Esophagus muscularis mucosa (tissue), 4 donors: ENCODE results near the gene EMX2. TPM values are rescaled to one million over a fixed set of nuclear protein-coding genes. Genes with fewer than 3 reads are reported as not detected.

Experiments
- DNase-seq: peaks from one replicate; pipeline ENCODE4 v3.0.0-alpha.2; 2017; ENCODE audit errors: extremely low spot score
- H3K27ac ChIP-seq, 4 donors: fragments of 200-600 bp; sonication (generic); replicated peaks in 1 of 4; 1 replicate in 3 of 4; 2 replicates in 1 of 4; pipeline ENCODE4 v1.5.1; 2016 to 2019; ENCODE audit warnings: mild to moderate bottlenecking in 1 of 4
- H3K27me3 ChIP-seq, 4 donors: fragments of 200-600 bp; sonication (generic); one replicate each; pipeline versions ENCODE4 v1.5.1 to v1.6.0; 2016 to 2019
- H3K36me3 ChIP-seq, 4 donors: fragments of 200-600 bp; sonication (generic); one replicate each; pipeline ENCODE4 v1.5.1; 2016 to 2019
- H3K4me1 ChIP-seq, 4 donors: fragments of 200-600 bp; sonication (generic); one replicate each; pipeline ENCODE4 v1.5.1; 2016 to 2019
- H3K4me3 ChIP-seq, 4 donors: fragments of 200-600 bp; sonication (generic); 1 replicate in 2 of 4; 2 replicates in 2 of 4; pipeline ENCODE4 v1.5.1; 2016 to 2019; ENCODE audit warnings: mild to moderate bottlenecking in 4 of 4, moderate library complexity in 1 of 4
- H3K9me3 ChIP-seq, 4 donors: fragments of 200-600 bp; sonication (generic); 1 replicate in 3 of 4; 2 replicates in 1 of 4; pipeline ENCODE4 v1.5.1; 2016 to 2019
- EP300 ChIP-seq: sonication (generic); formaldehyde crosslinking; IDR thresholded peaks from one replicate; pipeline ENCODE4 v1.6.1; 2017; ENCODE audit warnings: antibody characterized with exemption
- POLR2A ChIP-seq: fragments of 450-650 bp; IDR thresholded peaks from one replicate; pipeline ENCODE4 v1.6.1; 2017; ENCODE audit warnings: antibody characterized with exemption, moderate library complexity, mild to moderate bottlenecking, low read depth
- POLR2AphosphoS5 ChIP-seq, 2 donors: sonication (generic); formaldehyde crosslinking; IDR thresholded peaks; one replicate each; pipeline ENCODE4 v1.6.1; 2017; ENCODE audit warnings: antibody characterized with exemption in 2 of 2
- WGBS: methylation state at CpG from one replicate; pipeline ENCODE4 v1.1.5; 2018; 5-methylcytosine and 5-hydroxymethylcytosine counted together
- intact Hi-C: fragments of 100-400 bp; cut with DNase I; formaldehyde crosslinking; loops from one replicate; pipeline ENCODE4 v1.15.1; 2023
- total RNA-seq, 4 donors: library from RNA; depleted of rRNA; stranded (reverse); fragments of >200 nt; gene quantifications; one replicate each; pipeline versions ENCODE4 v1.1.0 to v1.2.1, GENCODE V29; 2016
- TF ChIP-seq, protein P1 (sequence below), 3 experiments: fragments of 200-600 bp in 2 of 3; fragments of 450-650 bp in 1 of 3; sonication (generic) in 2 of 3; IDR thresholded peaks; one replicate each; pipeline ENCODE4 v1.5.1; 2017 to 2019; ENCODE audit warnings: antibody characterized with exemption in 3 of 3, mild to moderate bottlenecking in 2 of 3, moderate library complexity in 1 of 3

Gene EMX2
- total RNA-seq, 4 donors from 2014 or later: 0.52 to 0.71 TPM; not detected in 2

DNA sequence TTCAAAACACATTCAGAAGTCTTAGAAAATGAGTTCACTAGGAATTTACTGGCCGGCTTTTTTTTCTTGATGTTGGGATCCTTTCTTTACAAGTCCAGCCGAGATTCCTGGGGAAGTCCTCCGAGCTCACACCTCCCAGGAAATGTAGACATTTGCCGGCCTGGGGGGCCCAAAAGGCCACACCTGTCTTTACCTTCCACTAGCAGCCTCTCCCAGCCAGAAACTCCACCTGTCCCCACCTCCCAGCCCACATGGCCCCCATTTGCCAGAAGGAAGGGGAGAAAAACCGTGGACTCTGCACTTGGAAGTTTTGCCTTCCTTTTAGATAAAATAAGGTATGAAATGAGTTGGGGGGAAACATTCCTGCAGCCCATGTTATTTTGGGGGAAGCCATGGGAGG, 27.6 kb upstream of the EMX2 start:
- DNase-seq: no peak
- intact Hi-C loops: no loop called here
- no peaks in the 10 kb centered on the region for H3K4me1 ChIP-seq
- H3K27me3 ChIP-seq: peaks cover 0 to 60% (median 0%) of the 10 kb centered on the region in 4 donors
- no peaks in the 10 kb centered on the region for H3K36me3 ChIP-seq
- H3K4me3 ChIP-seq: no peak overlapping the region
- no peaks in the 10 kb centered on the region for H3K9me3 ChIP-seq
- no peak for TF ChIP-seq EP300
- TF ChIP-seq, protein P1, sequence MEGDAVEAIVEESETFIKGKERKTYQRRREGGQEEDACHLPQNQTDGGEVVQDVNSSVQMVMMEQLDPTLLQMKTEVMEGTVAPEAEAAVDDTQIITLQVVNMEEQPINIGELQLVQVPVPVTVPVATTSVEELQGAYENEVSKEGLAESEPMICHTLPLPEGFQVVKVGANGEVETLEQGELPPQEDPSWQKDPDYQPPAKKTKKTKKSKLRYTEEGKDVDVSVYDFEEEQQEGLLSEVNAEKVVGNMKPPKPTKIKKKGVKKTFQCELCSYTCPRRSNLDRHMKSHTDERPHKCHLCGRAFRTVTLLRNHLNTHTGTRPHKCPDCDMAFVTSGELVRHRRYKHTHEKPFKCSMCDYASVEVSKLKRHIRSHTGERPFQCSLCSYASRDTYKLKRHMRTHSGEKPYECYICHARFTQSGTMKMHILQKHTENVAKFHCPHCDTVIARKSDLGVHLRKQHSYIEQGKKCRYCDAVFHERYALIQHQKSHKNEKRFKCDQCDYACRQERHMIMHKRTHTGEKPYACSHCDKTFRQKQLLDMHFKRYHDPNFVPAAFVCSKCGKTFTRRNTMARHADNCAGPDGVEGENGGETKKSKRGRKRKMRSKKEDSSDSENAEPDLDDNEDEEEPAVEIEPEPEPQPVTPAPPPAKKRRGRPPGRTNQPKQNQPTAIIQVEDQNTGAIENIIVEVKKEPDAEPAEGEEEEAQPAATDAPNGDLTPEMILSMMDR (IDR thresholded peaks at IDR 0.05): no peak
- TF ChIP-seq POLR2AphosphoS5 (IDR thresholded peaks at IDR 0.05): no peak
- TF ChIP-seq POLR2A: no peak
- H3K27ac ChIP-seq: no peak overlapping the region
- WGBS: 73% methylated on average over 5 of the region's 5 CpGs

DNA sequence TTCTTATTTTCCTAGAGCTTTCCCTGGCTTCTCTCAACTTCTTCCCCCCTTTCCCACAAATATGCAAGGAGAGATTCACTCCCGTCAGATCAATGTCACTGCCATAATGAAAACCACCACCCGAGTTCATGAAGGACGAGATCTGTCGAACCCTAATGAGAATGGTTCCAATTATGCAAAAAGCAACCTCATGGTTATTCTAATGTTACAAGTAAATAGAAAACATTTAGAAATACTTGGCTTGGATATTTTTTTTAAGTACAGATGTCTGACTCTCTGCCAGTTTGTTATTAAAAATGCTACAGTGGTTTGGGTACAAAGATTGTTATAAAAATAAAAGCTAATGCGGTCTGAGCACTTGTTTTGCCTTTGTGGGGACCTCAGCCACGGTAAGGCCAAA, 25.9 kb upstream of the EMX2 start:
- no peak for DNase-seq
- intact Hi-C loops: no loop called here
- Histone ChIP-seq H3K27ac (no peak overlapping the region), H3K27me3 (peaks cover 0 to 70% (median 0%) of the 10 kb centered on the region in 4 donors), H3K9me3 (no peaks in the 10 kb centered on the region), H3K4me3 (no peak overlapping the region), H3K4me1 (no peaks in the 10 kb centered on the region), H3K36me3 (no peaks in the 10 kb centered on the region)
- TF ChIP-seq POLR2AphosphoS5 (IDR thresholded peaks at IDR 0.05) (no peak), POLR2A (no peak), EP300 (no peak)
- TF ChIP-seq, protein P1 (IDR thresholded peaks at IDR 0.05): no peak
- 90% methylated on average over 6 of the region's 6 CpGs for WGBS

DNA sequence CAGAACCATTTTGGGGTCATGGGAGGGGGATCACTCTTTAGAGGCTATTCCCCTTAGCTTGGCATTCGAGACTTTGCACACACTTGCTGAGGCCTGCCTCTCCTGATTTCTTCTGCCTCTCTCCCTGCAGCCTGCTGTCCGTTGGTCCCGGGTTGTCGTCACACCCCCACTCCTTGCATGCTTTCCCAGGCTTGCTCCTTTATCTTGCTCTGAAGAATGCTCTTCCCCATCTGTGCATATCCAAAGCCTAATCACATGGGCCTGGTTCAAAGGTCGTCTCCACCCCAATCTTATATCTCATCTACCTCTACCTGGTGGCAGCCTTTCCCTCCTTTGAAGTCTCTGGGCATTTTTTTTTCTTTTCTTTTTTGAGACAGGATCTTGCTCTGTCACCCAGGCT, 24.3 kb upstream of the EMX2 start:
- H3K4me3 ChIP-seq: no peak overlapping the region
- intact Hi-C loops: no loop called here
- TF ChIP-seq, protein P1 (IDR thresholded peaks at IDR 0.05): no peak
- no peak for TF ChIP-seq POLR2A
- no peak for TF ChIP-seq POLR2AphosphoS5 (IDR thresholded peaks at IDR 0.05)
- TF ChIP-seq EP300: no peak
- peaks cover 0 to 59% (median 0%) of the 10 kb centered on the region in 4 donors for H3K27me3 ChIP-seq
- no peaks in the 10 kb centered on the region for H3K9me3 ChIP-seq
- H3K27ac ChIP-seq: no peak overlapping the region
- H3K4me1 ChIP-seq: no peaks in the 10 kb centered on the region
- WGBS: 56% methylated on average over 5 of the region's 5 CpGs
- DNase-seq: no peak
- H3K36me3 ChIP-seq: no peaks in the 10 kb centered on the region

DNA sequence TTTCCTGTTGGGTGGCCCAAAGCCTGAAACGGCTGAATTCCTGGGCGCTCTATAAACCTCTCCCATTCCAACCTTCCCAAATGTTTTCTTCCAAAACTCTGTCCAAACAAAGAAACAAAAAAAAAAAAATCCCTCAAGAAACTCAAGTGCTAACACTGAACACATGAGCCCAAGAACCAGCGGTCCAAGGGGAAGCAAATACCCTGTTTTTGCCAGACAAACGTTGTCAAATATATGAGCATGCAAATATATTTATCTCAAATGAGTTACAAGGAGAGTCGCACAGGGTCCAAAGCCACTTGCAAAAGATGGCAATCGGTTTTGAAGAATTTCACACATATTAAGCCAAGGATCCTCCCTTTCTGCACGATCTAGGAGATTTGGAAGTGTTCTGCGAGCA, 23.3 kb upstream of the EMX2 start:
- H3K36me3 ChIP-seq: no peaks in the 10 kb centered on the region
- DNase-seq: no peak
- H3K27ac ChIP-seq: no peak overlapping the region
- H3K27me3 ChIP-seq: peaks cover 0 to 59% (median 0%) of the 10 kb centered on the region in 4 donors
- H3K9me3 ChIP-seq: no peaks in the 10 kb centered on the region
- no peaks in the 10 kb centered on the region for H3K4me1 ChIP-seq
- WGBS: 73% methylated on average over 8 of the region's 8 CpGs
- H3K4me3 ChIP-seq: no peak overlapping the region
- intact Hi-C loops: no loop called here
- TF ChIP-seq POLR2A (no peak), EP300 (no peak), POLR2AphosphoS5 (IDR thresholded peaks at IDR 0.05) (no peak)
- TF ChIP-seq, protein P1 (IDR thresholded peaks at IDR 0.05): no peak

DNA sequence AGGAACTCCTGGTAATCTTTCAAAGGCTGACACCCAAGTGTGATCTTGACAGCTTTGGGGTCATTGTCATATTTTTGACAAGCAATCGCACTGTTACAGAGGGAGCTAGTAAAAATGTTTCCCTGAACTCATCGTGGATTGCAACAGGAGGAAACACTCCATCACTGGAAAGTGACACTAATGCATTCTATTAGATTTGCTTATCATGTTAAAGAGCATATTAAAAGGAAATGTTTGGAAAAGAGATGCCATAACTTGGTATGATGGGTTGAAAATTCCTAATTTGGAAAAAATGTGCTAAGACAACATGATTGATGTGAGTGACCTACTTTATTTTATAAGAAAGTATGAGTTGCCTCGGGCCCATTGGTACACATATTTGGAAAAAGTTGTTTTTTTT, 22.7 kb upstream of the EMX2 start:
- no peak for TF ChIP-seq EP300
- no peak for TF ChIP-seq POLR2AphosphoS5 (IDR thresholded peaks at IDR 0.05)
- no peak for TF ChIP-seq POLR2A
- TF ChIP-seq, protein P1 (IDR thresholded peaks at IDR 0.05): no peak
- Histone ChIP-seq H3K4me1 (no peaks in the 10 kb centered on the region), H3K27ac (no peak overlapping the region), H3K36me3 (no peaks in the 10 kb centered on the region), H3K4me3 (no peak overlapping the region), H3K9me3 (no peaks in the 10 kb centered on the region), H3K27me3 (peaks cover 0 to 59% (median 0%) of the 10 kb centered on the region in 4 donors)
- no peak for DNase-seq
- 36% methylated on average over 3 of the region's 3 CpGs for WGBS
- intact Hi-C loops: no loop called here
